ENCODE measurements around the gene SERINC2.

Gene SERINC2

GRCh38 chr1:31413405-31414001 is 490 bp downstream of the SERINC2 start:
- Histone ChIP-seq H3K4me1 (no peaks in the 10 kb centered on the region; the same call in 1 of the 2 replicates), H3K27me3 (ENCODE audit: low read depth) (no peaks in the 10 kb centered on the region), H3K9me3 (no peaks in the 10 kb centered on the region; the same call in 1 of the 2 replicates), H3K4me3 (peak overlapping the region; percentile 66), H3K36me3 (replicated peaks) (no peaks in the 10 kb centered on the region)
- DNase-seq (ENCODE audit: low spot score in 2 of 2): peak; percentile 14 to 80
- in situ Hi-C loops (cut with MboI; ENCODE audit: low sequenced_read_pairs): no loop called here

GRCh38 chr1:31414980-31415370 is 2.0 kb downstream of the SERINC2 start:
- DNase-seq (ENCODE audit: low spot score in 2 of 2): no peak
- no peaks in the 10 kb centered on the region; the same call in 1 of the 2 replicates for H3K4me1 ChIP-seq
- no peak overlapping the region for H3K4me3 ChIP-seq
- no peaks in the 10 kb centered on the region for H3K36me3 ChIP-seq (replicated peaks)
- in situ Hi-C loops (cut with MboI; ENCODE audit: low sequenced_read_pairs): loop anchor here (5.0 kb wide), 1 partner anchor 233 kb away; no protein-coding TSS in a partner anchor
- no peaks in the 10 kb centered on the region for H3K27me3 ChIP-seq (ENCODE audit: low read depth)
- H3K9me3 ChIP-seq: no peaks in the 10 kb centered on the region; the same call in 1 of the 2 replicates

GRCh38 chr1:31415658-31416057 is 2.6 kb downstream of the SERINC2 start:
- no peaks in the 10 kb centered on the region for H3K36me3 ChIP-seq (replicated peaks)
- DNase-seq (ENCODE audit: low spot score in 2 of 2): no peak
- no peaks in the 10 kb centered on the region for H3K27me3 ChIP-seq (ENCODE audit: low read depth)
- H3K4me1 ChIP-seq: no peaks in the 10 kb centered on the region; the same call in 1 of the 2 replicates
- no peak overlapping the region for H3K4me3 ChIP-seq
- no peaks in the 10 kb centered on the region; the same call in 1 of the 2 replicates for H3K9me3 ChIP-seq
- in situ Hi-C loops (cut with MboI; ENCODE audit: low sequenced_read_pairs): loop anchor here (5.0 kb wide), 1 partner anchor 233 kb away; no protein-coding TSS in a partner anchor

- Histone ChIP-seq H3K27me3 (ENCODE audit: low read depth) (no peaks in the 10 kb centered on the region), H3K4me3 (no peak overlapping the region), H3K4me1 (no peaks in the 10 kb centered on the region; the same call in 1 of the 2 replicates), H3K9me3 (no peaks in the 10 kb centered on the region; the same call in 1 of the 2 replicates), H3K36me3 (replicated peaks) (no peaks in the 10 kb centered on the region)
- no peak for DNase-seq (ENCODE audit: low spot score in 2 of 2)
- in situ Hi-C loops (cut with MboI; ENCODE audit: low sequenced_read_pairs): loop anchor here (5.0 kb wide), 1 partner anchor 234 kb away; no protein-coding TSS in a partner anchor
Measured at GRCh38 chr1:31416101-31416736, 3.2 kb downstream of the SERINC2 start.

- no peaks in the 10 kb centered on the region; the same call in 1 of the 2 replicates for H3K4me1 ChIP-seq
- no peak overlapping the region for H3K4me3 ChIP-seq
- H3K9me3 ChIP-seq: no peaks in the 10 kb centered on the region; the same call in 1 of the 2 replicates
- H3K27me3 ChIP-seq (ENCODE audit: low read depth): no peaks in the 10 kb centered on the region
- in situ Hi-C loops (cut with MboI; ENCODE audit: low sequenced_read_pairs): loop anchor here (5.0 kb wide), 1 partner anchor 235 kb away; no protein-coding TSS in a partner anchor
- no peaks in the 10 kb centered on the region for H3K36me3 ChIP-seq (replicated peaks)
- no peak for DNase-seq (ENCODE audit: low spot score in 2 of 2)
Measured at GRCh38 chr1:31417148-31417547, 4.1 kb downstream of the SERINC2 start.

GRCh38 chr1:31418626-31419323 is 5.8 kb downstream of the SERINC2 start:
- Histone ChIP-seq H3K27me3 (ENCODE audit: low read depth) (no peaks in the 10 kb centered on the region), H3K4me3 (no peak overlapping the region), H3K36me3 (replicated peaks) (no peaks in the 10 kb centered on the region), H3K4me1 (no peaks in the 10 kb centered on the region; the same call in 1 of the 2 replicates), H3K9me3 (no peaks in the 10 kb centered on the region; the same call in 1 of the 2 replicates)
- in situ Hi-C loops (cut with MboI; ENCODE audit: low sequenced_read_pairs): loop anchor here (5.0 kb wide), 1 partner anchor 236 kb away; no protein-coding TSS in a partner anchor
- DNase-seq (ENCODE audit: low spot score in 2 of 2): no peak

- in situ Hi-C loops (cut with MboI; ENCODE audit: low sequenced_read_pairs): no loop called here
- no peak for DNase-seq (ENCODE audit: low spot score in 2 of 2)
- H3K27me3 ChIP-seq (ENCODE audit: low read depth): no peaks in the 10 kb centered on the region
- H3K36me3 ChIP-seq (replicated peaks): no peaks in the 10 kb centered on the region
- H3K9me3 ChIP-seq: no peaks in the 10 kb centered on the region; the same call in 1 of the 2 replicates
- H3K4me1 ChIP-seq: no peaks in the 10 kb centered on the region
- no peak overlapping the region for H3K4me3 ChIP-seq
Measured at GRCh38 chr1:31420716-31421115, 7.7 kb downstream of the SERINC2 start.

- in situ Hi-C loops (cut with MboI; ENCODE audit: low sequenced_read_pairs): no loop called here
Measured at GRCh38 chr1:31421371-31422040, 8.5 kb downstream of the SERINC2 start.

GRCh38 chr1:31422505-31423319 is 9.7 kb downstream of the SERINC2 start:
- Histone ChIP-seq H3K4me3 (no peak overlapping the region), H3K27me3 (ENCODE audit: low read depth) (no peaks in the 10 kb centered on the region), H3K4me1 (no peaks in the 10 kb centered on the region), H3K36me3 (replicated peaks) (no peaks in the 10 kb centered on the region), H3K9me3 (no peaks in the 10 kb centered on the region; the same call in 1 of the 2 replicates)
- in situ Hi-C loops (cut with MboI; ENCODE audit: low sequenced_read_pairs): no loop called here
- peak; percentile 30 to 81 for DNase-seq (ENCODE audit: low spot score in 2 of 2)

More at GRCh38 chr1:31421371-31422040, 8.5 kb downstream of the SERINC2 start:
- peak in 1 of 2 experiments; percentile 50 for DNase-seq (ENCODE audit: low spot score in 2 of 2)
- Histone ChIP-seq H3K27me3 (ENCODE audit: low read depth) (no peaks in the 10 kb centered on the region), H3K9me3 (no peaks in the 10 kb centered on the region; the same call in 1 of the 2 replicates), H3K36me3 (replicated peaks) (no peaks in the 10 kb centered on the region), H3K4me1 (no peaks in the 10 kb centered on the region), H3K4me3 (no peak overlapping the region)

- Histone ChIP-seq H3K4me3 (no peak overlapping the region), H3K4me1 (no peaks in the 10 kb centered on the region), H3K27me3 (ENCODE audit: low read depth) (no peaks in the 10 kb centered on the region), H3K9me3 (no peaks in the 10 kb centered on the region), H3K36me3 (replicated peaks) (no peaks in the 10 kb centered on the region)
- in situ Hi-C loops (cut with MboI; ENCODE audit: low sequenced_read_pairs): no loop called here
- DNase-seq (ENCODE audit: low spot score in 2 of 2): no peak
Measured at GRCh38 chr1:31423418-31423947, 10.5 kb downstream of the SERINC2 start.

- Histone ChIP-seq H3K27me3 (ENCODE audit: low read depth) (no peaks in the 10 kb centered on the region), H3K4me3 (no peak overlapping the region), H3K4me1 (no peaks in the 10 kb centered on the region), H3K9me3 (no peaks in the 10 kb centered on the region), H3K36me3 (replicated peaks) (no peaks in the 10 kb centered on the region)
- DNase-seq (ENCODE audit: low spot score in 2 of 2): no peak
- in situ Hi-C loops (cut with MboI; ENCODE audit: low sequenced_read_pairs): no loop called here
Measured at GRCh38 chr1:31424568-31424967, 11.6 kb downstream of the SERINC2 start.

- H3K9me3 ChIP-seq: no peaks in the 10 kb centered on the region
- H3K36me3 ChIP-seq (replicated peaks): no peaks in the 10 kb centered on the region
- H3K4me1 ChIP-seq: no peaks in the 10 kb centered on the region
- in situ Hi-C loops (cut with MboI; ENCODE audit: low sequenced_read_pairs): no loop called here
- no peak for DNase-seq (ENCODE audit: low spot score in 2 of 2)
- H3K27me3 ChIP-seq (ENCODE audit: low read depth): no peaks in the 10 kb centered on the region
- H3K4me3 ChIP-seq: no peak overlapping the region
Measured at GRCh38 chr1:31425301-31426081, 12.5 kb downstream of the SERINC2 start.
